Activated naive CD4-positive, alpha-beta T cell treated with Interleukin-2 at 50 U/mL for 16 hours (primary cell): Measurements from ENCODE around the gene RNF8.
"Not testable (repeated sequence)": the region's sequence is repeated elsewhere in the genome, so short reads cannot be mapped to it uniquely, and the experiment has no call there.

Experiments
- DNase-seq: peaks from one replicate; pipeline ENCODE4 v3.0.0-alpha.2; 2020

RNF8 gene

DNA sequence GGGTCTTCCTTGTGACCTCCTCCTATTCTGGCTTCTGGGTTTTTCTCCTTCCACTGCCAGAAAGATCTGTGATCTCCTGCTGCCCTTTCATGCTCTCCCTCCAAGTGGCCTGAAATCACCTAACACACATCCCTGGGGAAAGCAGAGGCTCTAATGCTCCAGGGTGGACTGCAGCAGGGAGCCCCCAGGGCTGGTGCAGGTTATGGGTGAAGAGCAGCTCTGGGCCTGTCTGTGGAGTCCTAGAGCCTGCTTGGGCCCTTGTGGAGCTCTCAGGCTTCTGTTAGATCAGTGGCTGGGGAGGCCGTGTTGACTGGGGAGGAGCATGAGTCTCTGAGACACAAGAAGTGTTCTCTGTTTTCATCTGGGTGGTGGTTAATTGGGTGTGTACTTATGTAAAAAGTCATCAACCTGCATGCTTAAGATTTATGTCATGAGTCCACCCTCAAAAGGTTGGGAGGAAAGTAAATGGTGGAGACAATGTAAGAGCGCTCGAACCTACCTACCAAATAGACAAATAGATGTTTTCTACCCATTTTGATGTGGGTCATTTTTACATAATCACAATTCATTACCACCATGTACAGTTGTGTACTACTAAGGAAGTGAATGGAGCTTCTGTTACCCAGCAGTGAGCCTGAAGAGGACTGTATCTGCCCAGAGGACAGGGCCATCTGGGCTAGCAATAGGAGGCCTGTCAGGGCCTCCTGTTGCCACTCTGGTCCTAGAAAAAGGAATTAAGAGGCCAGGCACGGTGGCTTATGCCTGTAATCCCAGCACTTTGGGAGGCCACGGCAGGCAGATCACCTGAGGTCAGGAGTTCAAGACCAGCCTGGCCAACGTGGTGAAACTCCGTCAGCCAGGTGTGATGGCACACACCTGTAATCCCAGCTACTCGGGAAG lies 32.0 kb upstream of the RNF8 start:
- DNase-seq, result no peak

- no peak for DNase-seq
Observed at GRCh38 chr6:37323580-37323979, 30.2 kb upstream of the RNF8 start.

GRCh38 chr6:37324131-37325033 lies 29.4 kb upstream of the RNF8 start:
- peak; percentile 21 for DNase-seq

GRCh38 chr6:37330345-37330744 lies 23.4 kb upstream of the RNF8 start:
- DNase-seq, result not testable (repeated sequence)

GRCh38 chr6:37331047-37331446 lies 22.7 kb upstream of the RNF8 start:
- DNase-seq, result no peak

DNA sequence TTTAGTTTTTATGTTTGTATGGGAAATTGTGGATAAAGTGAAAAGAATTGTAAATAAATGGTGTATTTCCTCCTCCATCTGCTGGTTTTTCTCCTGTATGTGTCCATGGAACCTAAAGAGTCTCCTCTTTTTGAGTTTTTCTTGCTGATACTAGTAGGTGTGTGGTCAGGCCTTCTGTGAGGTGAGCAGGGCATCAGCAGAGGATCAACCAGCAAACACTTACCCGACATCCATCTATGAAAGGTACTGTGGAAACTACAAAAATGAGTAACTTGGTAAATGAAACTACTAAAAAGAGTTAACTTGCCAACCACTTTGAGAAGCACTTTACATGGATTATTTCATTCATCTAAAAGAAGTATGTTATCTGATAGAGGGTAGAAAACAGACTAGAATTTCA lies 20.9 kb upstream of the RNF8 start:
- DNase-seq, result no peak

GRCh38 chr6:37334047-37334446 lies 19.7 kb upstream of the RNF8 start:
- DNase-seq, result no peak

- not testable (repeated sequence) for DNase-seq
Observed at GRCh38 chr6:37338317-37338716, 15.5 kb upstream of the RNF8 start.

GRCh38 chr6:37338745-37339255 lies 15.0 kb upstream of the RNF8 start:
- no peak for DNase-seq

DNA sequence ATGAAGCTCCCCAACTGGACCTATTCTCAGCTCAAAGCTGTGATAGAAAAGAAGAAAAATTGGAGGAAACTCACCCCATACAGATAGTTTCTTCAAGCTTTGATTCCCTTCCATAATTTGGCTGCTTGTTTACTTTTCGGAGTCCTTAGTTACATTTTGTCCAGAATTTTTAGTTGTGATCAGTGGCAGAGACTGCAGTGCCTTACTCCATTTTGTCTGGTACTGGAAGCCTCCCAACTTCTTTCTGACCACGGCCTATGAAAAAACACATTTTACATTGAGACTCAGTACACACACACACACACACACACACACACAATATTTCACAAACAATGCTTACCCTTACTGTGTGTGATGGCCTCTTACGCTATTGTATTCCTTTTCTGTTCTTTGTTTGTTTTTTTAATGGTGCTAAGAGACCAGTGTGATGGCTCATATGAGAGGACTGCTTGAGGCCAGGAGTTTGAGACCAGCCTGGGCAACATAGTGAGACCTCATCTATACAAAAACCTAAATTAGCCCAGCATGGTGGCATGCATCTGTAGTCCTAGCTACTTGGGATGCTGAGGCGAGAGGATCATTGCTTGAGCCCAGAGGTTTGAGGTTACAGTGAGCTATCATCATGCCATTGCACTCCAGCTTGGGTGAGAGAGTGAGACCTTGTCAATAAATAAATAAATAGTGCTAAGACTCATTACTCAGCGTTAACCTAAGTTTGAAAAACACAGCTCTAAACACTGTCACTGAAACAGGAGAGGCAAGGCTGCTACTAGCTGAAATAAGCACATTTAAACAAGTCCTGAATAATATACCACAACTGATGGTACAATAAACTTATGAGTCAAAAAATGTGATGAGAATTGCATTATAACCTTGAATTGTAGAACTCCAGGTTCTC lies 13.8 kb upstream of the RNF8 start:
- DNase-seq, result no peak

DNA sequence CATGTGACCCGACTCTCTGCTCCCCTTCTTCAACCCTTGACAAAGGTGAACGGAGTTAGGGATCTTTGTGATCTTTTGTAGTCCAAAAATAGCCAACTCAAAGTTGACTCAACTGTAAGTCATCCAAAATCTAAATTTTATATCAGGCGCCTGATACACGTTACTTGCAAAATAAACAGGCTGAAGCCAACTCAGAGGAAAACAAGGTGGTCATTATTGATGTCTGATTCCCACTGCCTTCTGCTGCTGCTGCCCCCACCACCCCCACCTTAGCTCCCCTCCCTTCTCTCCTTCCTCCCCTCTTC lies 13.2 kb upstream of the RNF8 start:
- DNase-seq, result no peak

DNA sequence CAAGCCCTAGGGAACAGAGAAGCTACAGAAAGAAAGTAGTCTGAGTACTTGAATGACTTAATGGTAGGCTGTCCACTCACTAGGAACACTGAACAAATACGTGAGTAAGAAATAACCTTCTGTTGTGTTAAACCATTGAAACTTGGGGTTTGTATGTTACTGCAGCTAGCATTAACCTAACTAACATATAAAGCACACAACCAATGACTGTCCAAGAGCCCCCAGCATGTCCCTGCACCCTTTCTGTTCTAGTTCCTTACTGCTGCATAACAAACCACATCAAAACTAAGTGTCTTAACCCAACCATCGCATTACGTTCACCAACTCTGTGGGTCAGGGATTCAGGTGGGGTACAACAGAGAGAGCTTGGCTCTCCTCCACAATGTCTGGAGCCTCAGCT lies 10.5 kb upstream of the RNF8 start:
- no peak for DNase-seq

DNA sequence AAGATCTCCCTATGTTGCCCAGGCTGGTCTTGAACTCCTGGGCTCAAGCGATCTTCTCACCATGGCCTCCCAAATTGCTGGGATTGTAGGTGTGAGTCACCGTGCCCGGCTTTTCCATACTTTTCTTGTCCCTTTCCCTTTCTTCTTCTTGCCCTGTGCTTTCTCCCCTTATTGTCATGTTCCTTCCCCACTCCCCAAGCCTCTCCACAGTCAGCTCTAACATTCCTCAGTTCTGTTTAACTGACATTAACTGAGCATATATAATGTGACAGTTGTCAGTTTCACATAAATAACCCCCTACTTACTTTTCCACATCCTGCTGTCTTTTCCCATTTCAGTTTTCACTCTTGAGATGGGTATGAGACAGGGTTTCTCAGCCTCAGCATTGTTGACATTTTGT lies 9.5 kb upstream of the RNF8 start:
- DNase-seq, result no peak

DNA sequence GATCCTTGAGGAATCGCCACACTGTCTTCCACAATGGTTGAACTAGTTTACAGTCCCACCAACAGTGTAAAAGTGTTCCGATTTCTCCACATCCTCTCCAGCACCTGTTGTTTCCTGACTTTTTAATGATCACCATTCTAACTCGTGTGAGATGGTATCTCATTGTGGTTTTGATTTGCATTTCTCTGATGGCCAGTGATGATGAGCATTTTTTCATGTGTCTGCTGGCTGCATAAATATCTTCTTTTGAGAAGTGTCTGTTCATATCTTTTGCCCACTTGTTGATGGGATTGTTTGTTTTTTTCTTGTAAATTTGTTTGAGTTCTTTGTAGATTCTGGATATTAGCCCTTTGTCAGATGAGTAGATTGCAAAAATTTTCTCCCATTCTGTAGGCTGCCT lies 8.0 kb upstream of the RNF8 start:
- not testable (repeated sequence) for DNase-seq

DNA sequence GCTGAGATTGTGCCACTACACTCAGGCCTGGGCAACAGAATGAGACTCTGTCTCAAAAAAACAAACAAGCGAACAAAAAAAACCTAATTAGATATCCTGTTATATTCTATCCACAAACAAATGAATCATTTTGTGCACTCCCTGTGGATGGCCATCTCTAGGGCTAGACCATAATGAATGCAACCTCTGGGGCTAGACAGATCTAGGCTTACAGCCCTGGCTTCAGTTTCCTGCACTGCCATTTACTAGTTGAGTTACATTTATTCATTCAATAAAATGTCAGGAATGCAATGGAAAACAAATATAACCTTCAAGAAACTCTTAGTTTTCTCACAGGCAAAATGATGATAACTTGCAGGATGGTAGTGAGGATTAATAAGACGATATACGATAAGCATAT lies 6.6 kb upstream of the RNF8 start:
- DNase-seq, result no peak

DNA sequence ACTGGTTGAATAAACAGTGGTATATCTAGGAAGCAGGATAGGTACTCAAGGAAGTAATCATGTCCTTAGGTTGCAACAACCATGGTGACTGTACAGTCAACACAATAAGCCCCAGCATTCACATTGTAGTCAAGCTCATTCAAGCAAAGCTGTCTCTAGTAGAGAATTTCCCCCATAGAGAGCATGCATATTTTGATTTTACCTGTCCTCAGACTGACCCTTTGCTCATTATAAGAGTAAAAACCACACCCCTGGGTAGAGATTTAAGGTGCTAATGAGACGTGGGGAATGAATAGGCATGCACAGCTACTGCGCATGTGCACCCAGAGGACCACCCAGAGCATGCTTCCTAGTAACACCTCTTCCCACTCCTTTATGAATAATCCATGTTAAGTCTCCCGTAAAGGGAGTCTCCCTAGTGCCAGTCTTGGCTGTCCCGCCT lies 6.1 kb upstream of the RNF8 start:
- no peak for DNase-seq

DNA sequence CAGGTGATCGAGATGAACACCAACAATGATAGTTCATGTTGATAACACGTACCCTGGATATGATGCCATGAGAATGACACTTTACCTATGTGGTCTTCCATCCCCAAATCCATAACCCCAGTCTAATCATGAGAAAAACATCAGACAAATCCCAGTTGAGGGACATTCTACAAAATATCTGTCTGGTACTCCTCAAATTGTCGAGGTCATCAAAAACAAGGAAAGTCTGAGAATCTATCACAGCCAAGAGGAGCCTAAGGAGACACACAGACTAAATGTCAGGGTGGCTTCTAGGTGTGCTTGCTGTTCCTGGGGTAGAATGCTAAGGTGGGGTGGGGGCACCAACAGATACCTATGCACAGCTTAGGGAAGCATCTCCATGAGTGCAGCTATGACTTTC lies 2.8 kb upstream of the RNF8 start:
- DNase-seq, result no peak

GRCh38 chr6:37352384-37352783 lies 1.4 kb upstream of the RNF8 start:
- DNase-seq, result no peak

DNA sequence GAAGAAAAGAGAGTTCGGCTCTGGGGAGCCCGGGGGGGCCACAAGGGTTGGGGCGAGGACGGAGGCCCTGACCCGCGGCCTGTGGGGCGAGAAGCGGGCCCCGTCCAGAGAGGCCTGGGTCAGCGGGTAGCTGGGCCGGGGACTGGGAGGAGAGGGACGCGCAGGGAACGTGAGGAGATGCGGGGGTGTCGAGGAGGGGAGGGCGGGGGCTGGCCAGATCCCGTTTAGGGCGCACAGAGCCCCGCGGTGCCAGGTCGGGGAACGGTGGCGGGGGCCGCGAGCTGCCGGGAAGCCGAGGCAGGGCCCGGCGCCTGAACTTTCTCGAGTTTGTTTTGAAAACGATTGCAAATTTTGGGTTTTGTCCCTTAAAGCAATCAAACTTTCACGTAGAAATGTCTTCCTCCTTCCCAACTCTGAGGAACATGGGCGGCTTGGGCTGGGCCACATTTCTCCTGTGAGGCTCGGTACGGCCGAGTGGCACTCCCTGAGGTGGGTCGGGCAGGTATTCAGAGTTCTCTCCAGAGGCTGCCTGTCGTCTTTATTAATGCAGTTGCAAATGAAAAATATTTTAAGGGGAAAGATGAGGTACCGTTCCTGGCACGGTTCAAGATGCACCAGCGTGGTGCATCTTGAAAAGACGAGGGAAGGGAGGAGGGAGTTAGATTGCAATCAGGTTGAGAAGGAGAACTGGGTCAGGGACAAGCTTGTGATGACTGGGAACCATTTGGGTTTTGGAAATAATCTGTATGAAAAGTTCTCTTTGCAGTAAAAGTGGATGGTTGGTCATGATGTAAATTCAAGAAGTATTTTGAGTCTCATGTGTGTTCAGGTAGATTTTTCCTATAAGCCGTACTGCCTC lies 972 bp downstream of the RNF8 start:
- peak; percentile 17 for DNase-seq

DNA sequence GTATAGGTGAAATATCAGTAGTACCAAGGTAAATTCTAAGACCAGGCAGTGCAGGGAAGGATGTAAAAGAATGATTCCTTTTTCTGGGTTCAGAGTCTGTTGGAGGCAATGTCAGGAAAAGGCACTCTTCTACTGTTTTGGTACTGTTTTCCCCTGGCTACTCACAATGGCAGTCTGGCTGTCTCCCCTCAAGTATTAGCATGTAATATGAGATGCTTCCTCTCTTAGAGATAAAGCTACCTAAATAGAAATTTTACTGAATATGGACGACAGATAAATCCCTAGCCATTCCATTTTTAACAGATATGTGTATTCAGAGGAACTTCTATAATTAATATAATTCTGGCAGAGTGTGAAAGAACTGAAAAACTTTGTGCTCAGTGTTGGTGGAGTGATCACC lies 3.5 kb downstream of the RNF8 start:
- no peak for DNase-seq

DNA sequence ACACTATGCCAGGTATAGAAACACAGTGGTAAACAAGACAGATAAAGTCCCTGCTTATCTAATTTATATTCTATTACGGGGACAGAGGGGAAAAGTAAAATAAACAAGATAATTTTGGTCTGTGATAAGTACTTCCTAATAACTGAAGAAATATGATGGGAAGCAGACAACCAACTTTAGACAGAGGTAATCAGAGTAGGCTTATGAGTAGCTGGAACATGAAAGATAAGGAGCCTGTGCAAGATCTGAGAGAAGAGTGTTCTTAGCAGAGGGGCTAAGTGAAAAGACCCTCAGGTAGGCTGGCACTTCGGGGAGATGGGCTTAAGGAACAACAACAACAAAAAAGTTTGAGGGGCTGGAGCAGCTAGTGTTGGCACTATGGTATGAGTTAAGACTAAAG lies 4.1 kb downstream of the RNF8 start:
- DNase-seq, result no peak

GRCh38 chr6:37359039-37359438 lies 5.3 kb downstream of the RNF8 start:
- DNase-seq, result no peak
